ENCODE results near the gene ZBTB16.
A peak's percentile ranks its signal among the peaks of the same experiment; 100 is the strongest.

- TF ChIP-seq CTCF (IDR thresholded peaks at IDR 0.05) (peak; percentile 85), SIN3A (IDR thresholded peaks at IDR 0.05; ENCODE audit: borderline replicate concordance, insufficient read depth, low read depth, low read length) (no peak), TCF7L2 (IDR thresholded peaks at IDR 0.05; ENCODE audit: low read depth, low read length) (no peak)
These were observed 203.4 kb downstream of the ZBTB16 start for GRCh38 chr11:114262681-114263512.

Data from Panc1 (cell line).